ENCODE data around the gene AGBL5. TPM values are rescaled to one million over a fixed set of nuclear protein-coding genes. Genes with fewer than 3 reads are reported as not detected.

AGBL5 gene
- total and polyA plus RNA-seq, 9 of the 15 experiments (the other 6 are each of a cell fraction or from before 2014, with no cell fraction given) = 3.3 to 52.7 (median 26.2) TPM

- TF ChIP-seq THAP7 (CRISPR knock-in tag; IDR thresholded peaks at IDR 0.05) (peak; percentile 58; the same call in 1 of the 2 replicates), ESRRA (IDR thresholded peaks at IDR 0.05; ENCODE audit: borderline replicate concordance, low read depth) (peak; percentile 79; the same call in 1 of the 2 replicates), ZNF212 (CRISPR knock-in tag; IDR thresholded peaks at IDR 0.05) (no peak), CHD7 (IDR thresholded peaks at IDR 0.05; ENCODE audit: low read depth, low read length) (no peak), PRMT5 (CRISPR knock-in tag; IDR thresholded peaks at IDR 0.05) (no peak), ATF4 (CRISPR knock-in tag; IDR thresholded peaks at IDR 0.05) (no peak), POLR2AphosphoS2 (IDR thresholded peaks at IDR 0.05; ENCODE audit: low read length) (no peak), RFX1 (IDR thresholded peaks at IDR 0.05) (no peak), ARNT (IDR thresholded peaks at IDR 0.05) (no peak), SNAPC5 (CRISPR knock-in tag; IDR thresholded peaks at IDR 0.05) (no peak), PCBP2 (IDR thresholded peaks at IDR 0.05; ENCODE audit: low read depth, low read length, poor library complexity, severe bottlenecking) (no peak), CHD1 (IDR thresholded peaks at IDR 0.05; ENCODE audit: low read length) (peak; percentile 96), TCF7L2 (IDR thresholded peaks at IDR 0.05; ENCODE audit: low read depth, low read length) (no peak), NEUROD1 (IDR thresholded peaks at IDR 0.05; ENCODE audit: borderline replicate concordance, low read depth, low read length, partially characterized antibody) (no peak), GABPA (tag; conservative IDR thresholded peaks at IDR 0.05; ENCODE audit: low read depth) (peak; percentile 98)
Observed at GRCh38 chr2:27071277-27071989, 20.0 kb downstream of the AGBL5 start, which contains the start of gene OST4 (continued).
